VCaP (cell line): ENCODE measurements around the gene MED31.
A peak's percentile ranks its signal among the peaks of the same experiment; 100 is the strongest.
"Not testable (repeated sequence)": the region's sequence is repeated elsewhere in the genome, so short reads cannot be mapped to it uniquely, and the experiment has no call there.

ENCODE experiments used
- H3K27ac ChIP-seq: fragments of 450-650 bp; 2 replicates; pipeline ENCODE4 v1.5.1; 2017
- CTCF ChIP-seq: fragments of 450-650 bp; conservative IDR thresholded peaks from 2 replicates; pipeline ENCODE4 v1.5.1; 2017; ENCODE audit warnings: mild to moderate bottlenecking, moderate library complexity

Gene MED31

GRCh38 chr17:6603744-6604325 is 47.6 kb downstream of the MED31 start:
- H3K27ac ChIP-seq, result peak overlapping the region; percentile 27
- peak; percentile 26 for TF ChIP-seq CTCF

- H3K27ac ChIP-seq, result no peak overlapping the region
- TF ChIP-seq CTCF, result no peak
These were observed 49.3 kb downstream of the MED31 start for GRCh38 chr17:6602141-6602540.

GRCh38 chr17:6599364-6599763 is 52.0 kb downstream of the MED31 start:
- H3K27ac ChIP-seq, result peak overlapping the region; percentile 77
- TF ChIP-seq CTCF, result no peak

- H3K27ac ChIP-seq, result peak overlapping the region; percentile 77
- no peak for TF ChIP-seq CTCF
These were observed 53.7 kb downstream of the MED31 start for GRCh38 chr17:6597727-6598126.

DNA sequence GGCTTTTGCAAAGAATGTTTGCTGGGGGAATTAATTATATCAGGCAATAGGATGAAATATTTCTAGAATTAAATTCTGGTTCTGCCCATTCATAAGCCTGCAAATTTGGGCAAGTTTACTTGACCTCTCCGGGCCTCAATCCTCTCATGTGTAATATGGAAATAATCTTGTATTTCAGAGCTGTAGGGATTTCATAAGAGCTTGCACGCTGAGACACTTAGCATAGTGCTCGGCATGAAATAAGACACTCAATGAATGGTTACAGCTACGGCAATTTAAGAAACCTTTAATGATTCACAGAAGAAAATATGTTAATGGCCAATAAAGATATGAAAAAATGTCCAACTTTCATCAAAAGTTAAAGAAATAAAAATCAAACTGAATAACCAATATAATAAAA is 54.5 kb downstream of the MED31 start:
- no peak for TF ChIP-seq CTCF
- H3K27ac ChIP-seq, result peak overlapping the region; percentile 77

- peak overlapping the region; percentile 77 for H3K27ac ChIP-seq
These were observed 54.9 kb downstream of the MED31 start for GRCh38 chr17:6596511-6596910.

GRCh38 chr17:6596081-6596480 is 55.3 kb downstream of the MED31 start:
- TF ChIP-seq CTCF, result no peak

More at GRCh38 chr17:6596511-6596910, 54.9 kb downstream of the MED31 start:
- no peak for TF ChIP-seq CTCF

DNA sequence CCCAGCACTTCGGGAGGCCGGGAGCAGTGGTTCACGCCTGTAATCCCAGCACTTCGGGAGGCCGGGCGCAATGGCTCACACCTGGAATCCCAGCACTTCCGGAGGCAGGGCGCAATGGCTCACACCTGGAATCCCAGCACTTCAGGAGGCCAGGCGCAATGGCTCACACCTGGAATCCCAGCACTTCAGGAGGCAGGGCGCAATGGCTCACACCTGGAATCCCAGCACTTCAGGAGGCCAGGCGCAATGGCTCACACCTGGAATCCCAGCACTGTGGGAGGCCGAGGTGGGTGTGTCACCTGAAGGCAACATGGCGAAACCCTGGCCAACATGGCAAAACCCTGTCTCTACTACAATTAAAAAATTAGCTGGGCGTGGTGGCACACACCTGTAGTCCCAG is 58.0 kb downstream of the MED31 start:
- H3K27ac ChIP-seq, result not testable (repeated sequence)

More at GRCh38 chr17:6596081-6596480, 55.3 kb downstream of the MED31 start:
- no peak overlapping the region for H3K27ac ChIP-seq
